Stimulated activated CD4-positive, alpha-beta T cell treated with anti-CD3 and anti-CD28 coated beads, TNF-alpha, amount 100 ng/mL, for 4 hours (primary cell): ENCODE results near the gene PTPRG.

Experiments
- DNase-seq, 3 experiments: peaks; one replicate each; pipeline ENCODE4 v3.0.0-alpha.2; 2020; ENCODE audit warnings: low read depth in 3 of 3

PTPRG gene

DNA sequence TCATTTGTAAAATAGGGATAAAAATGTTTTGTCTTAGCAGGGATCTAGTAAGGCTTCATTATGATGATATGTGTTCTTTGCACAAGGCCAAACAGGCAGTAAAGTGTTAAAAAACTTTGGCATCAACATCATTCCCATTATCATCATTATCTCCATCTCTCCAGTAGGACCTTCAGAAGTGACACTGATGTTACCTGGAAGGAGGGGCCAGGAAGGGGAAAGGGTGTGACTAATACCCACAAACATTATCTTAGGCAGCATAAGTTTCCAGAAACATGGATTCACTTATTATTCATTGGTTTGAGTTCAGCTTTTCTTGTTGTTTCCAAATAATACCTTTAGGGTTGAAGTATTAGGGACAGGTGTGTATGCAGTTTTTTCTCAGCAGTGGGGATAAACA lies 399.6 kb downstream of the PTPRG start:
- no peak for DNase-seq

DNA sequence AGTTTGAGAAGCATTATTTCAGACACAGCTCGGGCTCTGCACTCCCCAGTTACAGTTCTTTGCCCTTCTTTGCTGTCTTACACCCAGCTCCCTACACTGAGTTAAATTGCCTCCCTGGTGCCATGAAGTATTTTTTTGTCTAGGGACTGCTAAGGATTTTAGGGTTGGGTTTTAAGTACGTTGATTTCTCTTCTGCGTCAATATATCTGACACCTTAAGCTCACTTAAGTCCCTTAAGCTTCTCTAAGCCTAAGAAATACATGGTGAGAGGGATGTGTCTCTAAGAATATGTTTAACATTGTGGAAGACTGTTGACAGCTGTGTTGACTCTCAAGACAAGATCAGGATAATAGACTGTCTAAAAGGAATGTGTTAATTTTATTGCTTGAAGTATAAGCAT lies 400.5 kb downstream of the PTPRG start:
- no peak for DNase-seq

GRCh38 chr3:61964566-61964965 lies 403.2 kb downstream of the PTPRG start:
- no peak for DNase-seq

- DNase-seq, result no peak
These were observed 404.4 kb downstream of the PTPRG start for GRCh38 chr3:61965770-61966131.

- DNase-seq, result no peak
These were observed 404.8 kb downstream of the PTPRG start for GRCh38 chr3:61966200-61966599.

DNA sequence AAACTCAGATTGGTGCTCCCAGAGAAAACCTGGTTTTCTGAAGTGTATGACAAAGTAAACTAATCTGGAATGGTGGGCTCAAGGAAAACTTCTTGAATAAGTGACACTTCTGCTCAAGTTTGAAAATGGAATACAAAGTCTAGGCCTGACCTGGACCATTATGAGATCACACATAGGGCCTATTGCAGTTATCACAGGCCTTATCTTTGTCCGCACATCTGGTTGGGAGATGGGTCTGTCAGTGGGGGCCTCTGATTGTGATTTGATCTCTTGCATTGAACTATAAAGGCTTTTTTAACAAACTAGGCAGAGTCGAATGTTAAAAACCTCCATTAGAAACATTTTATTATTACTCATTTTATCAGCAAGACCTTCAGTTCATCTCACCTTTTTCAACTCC lies 405.6 kb downstream of the PTPRG start:
- no peak for DNase-seq

DNA sequence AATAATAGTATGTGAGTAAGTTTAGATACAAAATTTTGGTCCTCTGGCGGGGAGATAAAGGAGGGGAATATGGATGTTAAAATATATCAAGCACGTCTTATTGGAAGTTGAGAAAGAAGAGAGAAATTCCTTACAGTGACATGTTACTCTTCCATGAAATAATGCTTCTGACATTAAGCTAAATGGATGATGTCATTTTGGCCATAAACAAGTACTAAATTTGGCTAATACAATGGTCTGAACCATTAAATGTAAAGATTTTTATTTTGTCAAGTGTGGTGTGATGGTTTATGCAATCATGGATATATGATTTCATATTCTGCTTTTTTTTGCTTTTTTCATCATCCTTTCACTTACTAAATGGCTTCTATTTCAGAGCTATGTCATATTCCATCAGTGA lies 406.6 kb downstream of the PTPRG start:
- DNase-seq, result no peak

DNA sequence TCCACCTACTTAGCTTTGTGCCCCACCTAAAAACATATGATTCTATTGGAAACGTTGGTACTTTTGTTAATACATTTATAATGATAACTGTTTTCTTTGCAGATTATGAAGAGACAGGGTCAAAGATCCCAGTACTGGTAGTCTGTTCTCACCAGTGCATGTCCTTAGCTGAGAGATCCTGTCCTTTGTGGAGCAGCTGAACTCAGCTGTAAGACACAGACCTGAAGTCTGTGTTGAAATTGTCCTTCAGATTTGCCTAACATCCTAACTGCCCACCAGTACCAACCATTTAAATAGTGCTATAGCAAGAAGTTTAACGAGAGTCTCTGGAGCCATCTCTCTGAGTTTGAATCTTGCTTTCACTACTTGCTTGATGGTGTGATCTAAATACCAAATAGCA lies 413.3 kb downstream of the PTPRG start:
- DNase-seq, result no peak

DNA sequence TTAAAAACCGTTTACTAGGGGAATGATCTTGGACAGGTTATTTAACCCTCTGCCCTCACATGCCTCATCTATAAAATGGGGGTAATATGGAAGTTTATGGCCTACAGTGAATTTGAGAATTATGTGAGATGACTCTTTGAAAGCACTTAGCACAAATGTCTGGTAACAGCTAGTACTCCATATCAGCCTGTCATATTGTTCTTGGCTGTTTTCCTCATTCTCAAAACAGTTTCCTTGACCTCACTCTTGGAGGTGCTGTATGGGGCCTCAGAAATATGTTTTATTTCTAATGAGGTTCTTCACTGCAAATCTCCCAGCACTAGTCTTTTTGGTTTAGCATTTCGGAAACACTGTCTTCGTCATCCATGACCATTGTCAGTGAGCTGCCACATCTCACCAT lies 413.8 kb downstream of the PTPRG start:
- no peak for DNase-seq

GRCh38 chr3:61975936-61976335 lies 414.6 kb downstream of the PTPRG start:
- DNase-seq, result no peak

DNA sequence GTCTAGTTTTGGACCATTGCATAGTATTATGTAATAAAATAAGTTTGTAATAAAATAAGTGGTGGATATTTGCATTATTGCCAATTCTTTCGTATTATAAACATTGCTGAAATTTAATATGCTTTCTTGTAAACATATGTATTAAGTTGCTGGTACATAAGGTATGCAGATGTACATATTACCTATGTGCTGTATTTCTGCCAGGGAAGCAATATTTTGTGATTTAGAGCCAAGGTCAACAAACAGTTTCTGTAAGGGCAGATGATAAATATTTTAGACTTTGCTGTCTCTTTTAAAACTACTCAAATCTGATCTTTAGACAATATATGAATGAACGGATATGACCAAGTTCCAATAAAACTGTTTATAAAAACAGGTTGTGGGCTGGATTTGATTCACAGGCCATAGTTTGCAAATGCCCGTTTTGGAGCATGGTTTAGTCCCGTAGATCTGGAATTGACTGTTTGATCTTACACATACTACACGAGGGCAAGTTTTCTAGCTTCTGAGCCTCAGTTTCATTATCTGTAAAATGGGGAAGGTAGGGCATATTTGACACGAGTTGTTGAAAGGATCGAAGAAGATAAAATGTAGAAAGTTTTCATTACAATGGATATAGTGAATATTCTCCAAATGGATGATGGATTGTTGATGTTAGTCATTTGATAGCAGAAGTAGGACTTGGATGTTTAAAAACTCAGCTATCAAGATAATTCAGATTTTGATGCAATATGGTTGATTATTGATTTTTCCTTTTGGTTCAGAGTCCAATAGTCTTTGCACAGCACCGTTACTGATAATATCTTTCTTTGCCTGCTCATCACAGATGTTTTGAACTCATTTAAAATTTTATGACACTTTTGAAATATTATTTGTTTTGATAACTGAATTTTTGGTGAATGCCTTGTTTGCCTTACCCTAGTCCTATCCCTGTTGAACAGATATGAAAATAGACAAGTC lies 417.4 kb downstream of the PTPRG start:
- no peak for DNase-seq

DNA sequence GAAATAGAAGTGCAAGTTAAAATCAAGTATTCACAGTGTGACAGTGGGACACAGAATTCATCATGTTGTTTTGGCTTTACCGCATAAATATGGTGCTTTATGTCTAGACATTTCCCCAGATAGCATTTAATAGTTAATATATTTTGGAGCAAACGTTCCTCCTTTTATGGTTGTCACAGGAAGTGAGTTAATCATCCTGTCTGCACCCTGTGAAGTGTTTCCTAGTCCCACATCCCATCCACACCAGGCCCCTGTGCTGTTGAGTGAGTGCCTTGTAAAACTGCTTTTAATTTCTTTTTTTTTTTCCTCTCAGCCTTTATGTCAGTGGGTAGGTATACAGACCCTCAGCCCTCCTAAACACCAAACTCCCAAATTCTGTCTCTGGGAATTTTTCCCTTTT lies 418.3 kb downstream of the PTPRG start:
- no peak for DNase-seq

DNA sequence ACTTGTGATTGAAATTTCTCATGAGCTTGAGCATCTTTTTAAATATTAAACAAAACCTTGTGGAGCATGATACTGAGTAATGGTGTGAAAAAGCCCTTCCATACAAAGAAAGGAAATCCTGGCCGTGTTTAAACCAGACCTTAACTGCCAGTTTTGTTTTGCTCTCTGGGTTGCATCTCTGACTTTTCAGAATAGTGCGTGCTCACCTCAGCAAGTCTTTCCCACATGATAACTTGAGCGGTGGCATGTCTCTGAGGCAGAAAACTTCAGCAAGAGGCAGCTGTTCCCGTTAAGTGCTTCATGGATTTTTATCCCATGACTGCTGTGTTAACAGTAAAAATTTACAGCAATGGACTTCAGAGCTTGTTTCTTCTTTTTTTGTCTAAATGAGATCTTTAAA lies 418.7 kb downstream of the PTPRG start:
- no peak for DNase-seq

DNA sequence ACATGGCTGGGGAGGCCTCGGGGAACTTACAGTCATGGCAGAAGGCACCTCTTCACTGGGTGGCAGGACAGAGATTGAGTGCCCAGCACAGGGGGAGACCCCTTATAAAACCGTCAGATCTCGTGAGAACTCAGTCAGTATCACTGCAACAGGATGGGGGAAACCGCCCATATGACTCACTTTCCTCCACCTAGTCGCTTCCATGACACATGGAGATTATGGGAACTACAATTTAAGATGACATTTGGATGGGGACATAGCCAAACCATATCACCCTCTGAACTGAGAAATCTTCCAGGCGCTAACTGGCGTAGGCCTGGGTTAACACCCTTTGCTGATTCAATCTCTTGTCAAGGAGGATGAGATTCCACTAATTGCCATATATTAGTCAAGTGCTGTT lies 419.7 kb downstream of the PTPRG start:
- no peak for DNase-seq

GRCh38 chr3:61983479-61983878 lies 422.1 kb downstream of the PTPRG start:
- no peak for DNase-seq

- no peak for DNase-seq
These were observed 423.6 kb downstream of the PTPRG start for GRCh38 chr3:61985020-61985419.

- DNase-seq, result no peak
These were observed 425.1 kb downstream of the PTPRG start for GRCh38 chr3:61986473-61986872.

DNA sequence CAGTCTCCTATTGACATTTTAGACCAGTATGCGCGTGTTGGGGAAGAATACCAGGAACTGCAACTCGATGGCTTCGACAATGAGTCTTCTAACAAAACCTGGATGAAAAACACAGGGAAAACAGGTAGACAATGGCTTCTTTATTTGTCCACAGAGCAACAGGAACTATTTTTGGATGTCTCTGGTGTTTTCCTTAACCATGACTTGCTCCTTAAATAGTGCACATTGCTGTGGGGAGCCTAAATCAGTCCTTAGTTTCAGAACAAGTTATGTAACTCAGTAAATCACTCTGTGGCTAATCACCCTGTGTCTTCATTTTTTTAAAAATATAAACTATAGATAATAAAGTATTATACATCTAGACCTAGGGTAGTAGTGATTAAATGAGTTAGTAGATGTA lies 428.3 kb downstream of the PTPRG start:
- no peak for DNase-seq

GRCh38 chr3:61990327-61991027 lies 429.1 kb downstream of the PTPRG start:
- no peak for DNase-seq

DNA sequence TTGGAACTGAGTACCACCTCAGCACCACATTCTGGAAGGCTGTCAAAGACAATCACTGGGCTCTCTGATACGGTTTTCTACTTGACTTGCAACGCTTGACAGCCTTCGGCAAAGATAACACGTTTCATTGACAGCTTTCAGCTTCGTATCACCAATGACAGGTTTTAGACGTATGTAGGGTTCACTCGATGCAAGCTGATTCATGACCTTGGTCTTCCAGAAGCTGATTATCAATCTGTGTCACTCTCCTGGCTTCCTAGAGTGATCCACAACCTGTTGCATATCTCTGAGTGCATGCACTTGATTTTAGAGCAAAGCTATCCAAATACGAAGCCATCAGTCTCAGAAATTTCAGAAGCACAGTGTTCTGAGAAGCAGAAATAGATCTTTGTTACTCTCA lies 430.3 kb downstream of the PTPRG start:
- DNase-seq, result no peak

DNA sequence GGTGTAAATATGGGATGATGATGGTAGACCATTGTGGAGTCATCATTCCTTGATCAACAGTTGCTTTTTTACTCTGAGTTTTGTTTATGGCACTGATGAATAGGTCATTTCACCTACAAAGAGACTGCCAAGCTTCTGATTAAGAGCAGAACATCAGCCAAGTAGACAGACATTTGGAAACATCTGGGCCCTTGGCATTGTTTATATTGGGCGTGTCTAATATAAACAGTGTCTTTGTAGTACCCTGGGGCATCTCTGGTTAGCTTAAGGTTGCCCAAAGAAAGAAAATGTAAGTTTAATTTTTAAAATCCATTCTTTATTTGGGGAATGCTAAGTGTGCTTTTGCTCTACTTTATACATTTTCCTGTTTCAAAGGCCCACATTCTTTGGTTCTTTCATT lies 435.0 kb downstream of the PTPRG start:
- DNase-seq, result no peak

DNA sequence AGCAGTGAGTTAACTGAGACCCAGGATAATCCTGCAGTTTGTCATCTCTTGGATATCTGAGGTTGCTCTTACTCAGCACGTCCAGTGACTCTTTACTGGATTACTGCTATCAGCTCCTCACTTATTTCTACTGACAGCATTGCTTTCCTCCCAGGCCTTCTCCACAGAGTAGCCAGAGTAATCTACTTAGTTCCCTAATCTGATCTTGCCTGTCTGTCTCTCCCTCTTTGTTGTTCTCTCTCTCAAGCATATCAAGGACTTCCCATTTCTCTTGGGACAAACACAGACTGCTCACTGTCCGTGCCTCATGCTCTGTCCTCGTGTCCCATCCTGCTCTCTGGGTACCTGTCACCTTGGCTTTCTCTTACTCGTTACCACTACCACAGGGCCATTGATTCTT lies 435.7 kb downstream of the PTPRG start:
- DNase-seq, result no peak

DNA sequence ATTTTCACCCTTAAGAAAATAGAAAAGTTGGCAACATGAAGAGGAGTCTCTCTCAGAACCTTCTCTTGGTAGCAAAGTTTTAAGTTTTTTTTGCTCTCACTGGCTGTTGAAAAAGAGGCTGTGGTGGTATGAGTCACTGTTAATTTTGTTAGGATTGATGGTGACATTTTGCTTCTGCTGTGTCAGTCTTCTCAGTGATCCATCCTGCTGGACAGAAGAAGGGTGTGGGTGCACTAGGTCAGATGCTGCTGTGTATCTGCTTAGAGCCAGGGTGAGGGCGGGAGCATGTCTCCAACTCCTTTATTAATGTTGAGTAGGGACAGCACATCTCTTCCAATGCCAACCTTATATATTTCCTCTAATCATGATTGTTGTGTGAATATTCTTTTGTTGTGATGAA lies 442.5 kb downstream of the PTPRG start:
- no peak for DNase-seq
